ENCODE data around the gene MAPK8. TPM values are rescaled to one million over a fixed set of nuclear protein-coding genes. Genes with fewer than 3 reads are reported as not detected.

The MAPK8 gene
- total RNA-seq, 1 experiment from 2014 or later, result 52.9 TPM

- CTCF ChIA-PET, result interaction anchor here (0.5 kb wide), 1 partner anchor 26 kb away, joined by 4 read pairs; no protein-coding TSS in a partner anchor
- BruUV-seq (replicated peaks), result no TSS peak
- POLR2A ChIA-PET, result no interaction called here
These were observed 7.4 kb upstream of the MAPK8 start for GRCh38 chr10:48299066-48299465.

DNA sequence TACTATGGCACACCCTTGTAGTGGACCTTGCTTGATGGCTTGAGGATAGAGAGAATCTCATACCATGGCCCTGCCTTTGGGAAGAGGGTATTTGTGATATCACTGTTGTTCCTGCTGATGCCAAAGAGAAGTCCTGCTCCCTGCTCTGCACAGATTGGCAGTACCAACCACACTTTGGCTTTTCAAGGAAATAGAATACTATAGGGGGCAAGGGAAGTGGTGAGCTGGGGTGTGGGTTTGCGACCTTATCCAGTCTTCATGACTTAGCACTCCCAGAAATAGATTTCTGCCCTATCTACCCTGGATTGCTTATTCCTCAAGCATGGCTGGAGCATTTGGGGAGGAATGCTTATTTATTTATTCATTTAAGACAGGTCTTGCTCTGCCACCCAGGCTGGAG, 6.8 kb upstream of the MAPK8 start:
- no peak for TF ChIP-seq CTCF (IDR thresholded peaks at IDR 0.05; ENCODE audit: unreplicated experiment)
- DNase-seq (ENCODE audit: unreplicated experiment), result no peak
- Mint-ChIP-seq H3K9me3 (ENCODE audit: unreplicated experiment) (no peaks in the 10 kb centered on the region), H3K27me3 (ENCODE audit: insufficient read depth, unreplicated experiment) (no peaks in the 10 kb centered on the region), H3K36me3 (ENCODE audit: insufficient read depth, unreplicated experiment) (no peaks in the 10 kb centered on the region), H3K4me1 (ENCODE audit: insufficient read depth, unreplicated experiment) (no peaks in the 10 kb centered on the region), H3K27ac (ENCODE audit: low read depth, unreplicated experiment) (no peak overlapping the region), H3K4me3 (ENCODE audit: unreplicated experiment) (no peak overlapping the region)
- BruUV-seq (replicated peaks), result no TSS peak
- CTCF ChIA-PET, result interaction anchor here (0.5 to 0.6 kb wide), 2 partner anchors 25 to 254 kb away, joined by 3 to 4 read pairs; no protein-coding TSS in a partner anchor
- POLR2A ChIA-PET, result interaction anchor here (0.7 kb wide), 1 partner anchor 155 kb away, joined by 3 read pairs; no protein-coding TSS in a partner anchor
- intact Hi-C loops (cut with micrococcal nuclease), result no loop called here

More at GRCh38 chr10:48299066-48299465, 7.4 kb upstream of the MAPK8 start:
- H3K27ac Mint-ChIP-seq (ENCODE audit: low read depth, unreplicated experiment), result no peak overlapping the region
- H3K27me3 Mint-ChIP-seq (ENCODE audit: insufficient read depth, unreplicated experiment), result no peaks in the 10 kb centered on the region
- H3K36me3 Mint-ChIP-seq (ENCODE audit: insufficient read depth, unreplicated experiment), result no peaks in the 10 kb centered on the region
- H3K4me3 Mint-ChIP-seq (ENCODE audit: unreplicated experiment), result no peak overlapping the region
- no peaks in the 10 kb centered on the region for H3K9me3 Mint-ChIP-seq (ENCODE audit: unreplicated experiment)
- H3K4me1 Mint-ChIP-seq (ENCODE audit: insufficient read depth, unreplicated experiment), result no peaks in the 10 kb centered on the region
- intact Hi-C loops (cut with micrococcal nuclease), result no loop called here
- no peak for DNase-seq (ENCODE audit: unreplicated experiment)
- no peak for TF ChIP-seq CTCF (IDR thresholded peaks at IDR 0.05; ENCODE audit: unreplicated experiment)

GRCh38 chr10:48300556-48300955, 5.9 kb upstream of the MAPK8 start:
- TF ChIP-seq CTCF (IDR thresholded peaks at IDR 0.05; ENCODE audit: unreplicated experiment), result no peak
- ChIA-PET POLR2A (interaction anchor here (0.9 kb wide), 1 partner anchor 9 kb away, joined by 4 read pairs; no protein-coding TSS in a partner anchor), CTCF (interaction anchor here (0.6 to 1.6 kb wide), 3 partner anchors 14 to 253 kb away, joined by 3 read pairs; no protein-coding TSS in a partner anchor)
- no TSS peak for BruUV-seq (replicated peaks)
- DNase-seq (ENCODE audit: unreplicated experiment), result no peak
- no peaks in the 10 kb centered on the region for H3K9me3 Mint-ChIP-seq (ENCODE audit: unreplicated experiment)
- H3K4me1 Mint-ChIP-seq (ENCODE audit: insufficient read depth, unreplicated experiment), result no peaks in the 10 kb centered on the region
- H3K27ac Mint-ChIP-seq (ENCODE audit: low read depth, unreplicated experiment), result no peak overlapping the region
- no peaks in the 10 kb centered on the region for H3K27me3 Mint-ChIP-seq (ENCODE audit: insufficient read depth, unreplicated experiment)
- no peaks in the 10 kb centered on the region for H3K36me3 Mint-ChIP-seq (ENCODE audit: insufficient read depth, unreplicated experiment)
- intact Hi-C loops (cut with micrococcal nuclease), result no loop called here
- no peak overlapping the region for H3K4me3 Mint-ChIP-seq (ENCODE audit: unreplicated experiment)

GRCh38 chr10:48302515-48303476, 3.7 kb upstream of the MAPK8 start:
- ChIA-PET POLR2A (no interaction called here), CTCF (interaction anchor here (0.6 to 1.1 kb wide), 4 partner anchors 9 to 22 kb away, joined by 3 to 5 read pairs (median 4); no protein-coding TSS in a partner anchor)
- Mint-ChIP-seq H3K4me1 (ENCODE audit: insufficient read depth, unreplicated experiment) (peaks cover 11% of the 10 kb centered on the region), H3K27me3 (ENCODE audit: insufficient read depth, unreplicated experiment) (no peaks in the 10 kb centered on the region), H3K36me3 (ENCODE audit: insufficient read depth, unreplicated experiment) (no peaks in the 10 kb centered on the region), H3K9me3 (ENCODE audit: unreplicated experiment) (no peaks in the 10 kb centered on the region), H3K4me3 (ENCODE audit: unreplicated experiment) (no peak overlapping the region), H3K27ac (ENCODE audit: low read depth, unreplicated experiment) (no peak overlapping the region)
- BruUV-seq (replicated peaks), result no TSS peak
- intact Hi-C loops (cut with micrococcal nuclease), result no loop called here
- no peak for DNase-seq (ENCODE audit: unreplicated experiment)
- no peak for TF ChIP-seq CTCF (IDR thresholded peaks at IDR 0.05; ENCODE audit: unreplicated experiment)

All from MCF 10A (cell line).